ENCODE results near the gene TBC1D25. TPM values are rescaled to one million over a fixed set of nuclear protein-coding genes. Genes with fewer than 3 reads are reported as not detected.

Gene TBC1D25
- total RNA-seq, 3 donors from 2014 or later: 11.3 to 13.0 (median 12.5) TPM

DNA sequence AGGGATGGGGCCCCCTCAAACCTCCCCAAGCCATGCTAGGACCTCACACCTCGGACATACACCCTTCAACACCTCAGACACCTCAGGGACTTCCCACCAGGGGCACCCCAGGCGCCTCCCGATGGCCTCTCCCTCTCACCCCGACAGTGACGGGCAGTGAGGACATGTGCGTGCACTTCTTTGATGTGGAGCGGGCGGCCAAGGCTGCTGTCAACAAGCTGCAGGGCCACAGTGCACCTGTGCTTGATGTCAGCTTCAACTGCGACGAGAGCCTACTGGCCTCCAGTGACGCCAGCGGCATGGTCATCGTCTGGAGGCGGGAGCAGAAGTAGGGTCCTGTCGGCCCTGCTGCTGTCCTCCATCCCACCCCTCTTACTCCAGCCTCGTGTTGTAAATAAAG lies 65.2 kb downstream of the TBC1D25 start:
- H3K27ac ChIP-seq: no peak overlapping the region
- intact Hi-C loops (cut with DNase I; ENCODE audit: low total_unique reads): no loop called here
- no peak for DNase-seq (ENCODE audit: low spot score in 2 of 2)
- no peaks in the 10 kb centered on the region for H3K4me1 ChIP-seq
- no peak overlapping the region for H3K4me3 ChIP-seq
- no peaks in the 10 kb centered on the region for H3K36me3 ChIP-seq
- H3K27me3 ChIP-seq: peaks cover 0 to 15% of the 10 kb centered on the region in 2 donors
- no peaks in the 10 kb centered on the region for H3K9me3 ChIP-seq
- TF ChIP-seq POLR2AphosphoS5 (IDR thresholded peaks at IDR 0.05) (no peak), CTCF (IDR thresholded peaks at IDR 0.05) (no peak), POLR2A (IDR thresholded peaks at IDR 0.05) (no peak)

GRCh38 chrX:48606091-48606490 lies 66.6 kb downstream of the TBC1D25 start:
- H3K27ac ChIP-seq: no peak overlapping the region
- no peak for DNase-seq (ENCODE audit: low spot score in 2 of 2)
- TF ChIP-seq POLR2A (IDR thresholded peaks at IDR 0.05) (no peak), POLR2AphosphoS5 (IDR thresholded peaks at IDR 0.05) (no peak), CTCF (IDR thresholded peaks at IDR 0.05) (no peak)
- intact Hi-C loops (cut with DNase I; ENCODE audit: low total_unique reads): no loop called here
- H3K36me3 ChIP-seq: no peaks in the 10 kb centered on the region
- H3K9me3 ChIP-seq: no peaks in the 10 kb centered on the region
- no peak overlapping the region for H3K4me3 ChIP-seq
- peaks cover 0 to 7% of the 10 kb centered on the region in 2 donors for H3K27me3 ChIP-seq
- no peaks in the 10 kb centered on the region for H3K4me1 ChIP-seq

DNA sequence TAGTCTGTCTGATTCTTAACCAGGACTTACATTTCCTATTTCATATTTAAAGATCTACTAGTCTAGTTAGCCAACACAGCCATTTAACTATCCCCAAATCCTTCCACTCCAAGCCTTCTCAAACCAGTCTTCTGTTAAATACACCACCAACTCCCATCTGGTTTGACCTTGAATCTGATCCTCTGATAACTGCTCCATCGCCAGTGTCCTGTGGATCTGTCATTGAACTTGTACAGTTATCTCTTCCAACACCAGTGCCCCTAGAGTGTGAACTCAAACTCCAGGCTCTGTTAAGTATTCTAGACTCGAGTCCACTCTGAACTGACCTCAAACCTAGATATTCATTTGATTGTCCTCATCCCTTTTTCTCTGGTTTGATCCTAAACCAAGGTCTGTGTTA lies 72.2 kb downstream of the TBC1D25 start:
- TF ChIP-seq POLR2A (IDR thresholded peaks at IDR 0.05): no peak
- TF ChIP-seq CTCF (IDR thresholded peaks at IDR 0.05): no peak
- no peak for TF ChIP-seq POLR2AphosphoS5 (IDR thresholded peaks at IDR 0.05)
- Histone ChIP-seq H3K27me3 (peaks cover 0 to 23% of the 10 kb centered on the region in 2 donors), H3K27ac (no peak overlapping the region), H3K9me3 (no peaks in the 10 kb centered on the region), H3K4me1 (no peaks in the 10 kb centered on the region), H3K4me3 (no peak overlapping the region), H3K36me3 (no peaks in the 10 kb centered on the region)
- intact Hi-C loops (cut with DNase I; ENCODE audit: low total_unique reads): no loop called here
- DNase-seq (ENCODE audit: low spot score in 2 of 2): no peak

Other genes starting within 250 kb of the TBC1D25 start
- gene SSX3, start 183.0 kb upstream of the TBC1D25 start, total RNA-seq: not detected
- not detected for gene SSX4, start 156.2 kb upstream of the TBC1D25 start, total RNA-seq
- gene SSX4B, start 127.8 kb upstream of the TBC1D25 start, total RNA-seq: not detected
- 10 to 100 TPM in 1 of 3 donors, 1 to 10 TPM in 1, under 1 TPM in 1; 0.96 to 12.1 (median 3.8) TPM for gene SLC38A5, start 69.5 kb upstream of the TBC1D25 start, total RNA-seq
- gene FTSJ1, start 63.5 kb upstream of the TBC1D25 start, total RNA-seq: 10 to 100 TPM; 31.8 to 55.4 (median 34.8) TPM
- gene PORCN, start 30.7 kb upstream of the TBC1D25 start, total RNA-seq: 10 to 100 TPM; 12.1 to 22.1 (median 17.0) TPM
- 10 to 100 TPM; 20.3 to 22.0 (median 20.6) TPM for gene EBP, start 17.9 kb upstream of the TBC1D25 start, total RNA-seq
- gene RBM3, start 34.8 kb downstream of the TBC1D25 start, total RNA-seq: 100 to 1,000 TPM; 152 to 328 (median 213) TPM
- 100 to 1,000 TPM in 1 of 3 donors, 10 to 100 TPM in 2; 97.2 to 113 (median 97.7) TPM for gene WDR13, start 57.8 kb downstream of the TBC1D25 start, total RNA-seq
- 10 to 100 TPM in 1 of 3 donors, 1 to 10 TPM in 2; 2.3 to 12.5 (median 6.0) TPM for gene WAS, start 144.1 kb downstream of the TBC1D25 start, total RNA-seq
- gene SUV39H1, start 157.0 kb downstream of the TBC1D25 start, total RNA-seq: 1 to 10 TPM; 3.6 to 7.0 (median 5.3) TPM
- gene GLOD5, start 222.0 kb downstream of the TBC1D25 start, total RNA-seq: under 1 TPM in 1 of 3 donors, not detected in 2; 0.66 TPM
- gene GATA1, start 246.9 kb downstream of the TBC1D25 start, total RNA-seq: not detected

Data from breast epithelium (tissue), 4 donors.